BJ (cell line): Measurements from ENCODE around the gene MZB1. TPM values are rescaled to one million over a fixed set of nuclear protein-coding genes. Genes with fewer than 3 reads are reported as not detected.

Source experiments
- CTCF ChIA-PET: fragments of 350-600 bp; formaldehyde crosslinking; extraction: SDS; loops from one replicate; lab custom pipeline; 2021; ENCODE audit warnings: antibody characterized with exemption, inconsistent platforms; lab: Yijun Ruan, JAX
- POLR2A ChIA-PET: fragments of 300-600 bp; sonication (Branson Sonifier 250); formaldehyde crosslinking; extraction: SDS; loops from one replicate; lab custom pipeline; 2021; ENCODE audit warnings: antibody characterized with exemption; lab: Charles Lee
- DNase-seq: peaks from one replicate; pipeline ENCODE4 v3.0.0-alpha.2; 2011; ENCODE audit warnings: low read depth
- H3K27me3 ChIP-seq: 2 replicates; pipeline ENCODE4 v1.6.0; 2011; ENCODE audit warnings: low read length; ENCODE audit not compliant: control insufficient read depth, insufficient read depth
- H3K36me3 ChIP-seq: 2 replicates; pipeline ENCODE4 v1.5.1; 2011; ENCODE audit warnings: low read length; ENCODE audit not compliant: control insufficient read depth, insufficient read depth
- H3K4me3 ChIP-seq: 2 replicates; pipeline ENCODE4 v1.5.1; 2011; ENCODE audit warnings: low read depth, mild to moderate bottlenecking, control low read depth, low read length
- CTCF ChIP-seq: IDR thresholded peaks from 2 replicates; pipeline ENCODE4 v1.5.1; 2011; ENCODE audit warnings: low read depth, mild to moderate bottlenecking, control low read depth, inconsistent platforms, low read length, moderate library complexity; ENCODE audit not compliant: insufficient read depth
- polyA plus RNA-seq: library from polyadenylated mRNA; depleted of rRNA; stranded (reverse); fragments of >200 nt; gene quantifications from 2 replicates; pipeline ENCODE4 v1.2.3, GENCODE V29; 2011

MZB1 gene
- polyA plus RNA-seq, 1 experiment = not detected

GRCh38 chr5:139383993-139384590, 5.6 kb downstream of the MZB1 start:
- ChIA-PET CTCF (no interaction called here), POLR2A (no interaction called here)
- no peaks in the 10 kb centered on the region for H3K36me3 ChIP-seq
- H3K4me3 ChIP-seq = no peak overlapping the region
- TF ChIP-seq CTCF = no peak
- DNase-seq = no peak
- H3K27me3 ChIP-seq = no peaks in the 10 kb centered on the region

GRCh38 chr5:139383275-139383992, 6.3 kb downstream of the MZB1 start, which contains the start of gene SLC23A1:
TSS of gene SLC23A1 (minus strand) at chr5:139383297. CDS start at chr5:139383253, 44 bp downstream.
- Histone ChIP-seq H3K27me3 (no peaks in the 10 kb centered on the region), H3K36me3 (no peaks in the 10 kb centered on the region), H3K4me3 (no peak within 1 kb of the TSS)
- TF ChIP-seq CTCF = no peak
- ChIA-PET POLR2A (no interaction called here), CTCF (interaction anchor here (0.6 kb wide), 1 partner anchor 934 kb away, joined by 3 read pairs; no protein-coding TSS in a partner anchor)
- DNase-seq = no peak

GRCh38 chr5:139382807-139383206, 6.9 kb downstream of the MZB1 start:
- Histone ChIP-seq H3K4me3 (no peak overlapping the region), H3K27me3 (no peaks in the 10 kb centered on the region), H3K36me3 (no peaks in the 10 kb centered on the region)
- POLR2A ChIA-PET = no interaction called here
- CTCF ChIA-PET = no interaction called here
- TF ChIP-seq CTCF = no peak
- DNase-seq = no peak

GRCh38 chr5:139381837-139382761, 7.6 kb downstream of the MZB1 start:
- ChIA-PET CTCF (no interaction called here), POLR2A (no interaction called here)
- no peak for DNase-seq
- H3K36me3 ChIP-seq = no peaks in the 10 kb centered on the region; the same call in 1 of the 2 replicates
- no peak for TF ChIP-seq CTCF
- no peaks in the 10 kb centered on the region for H3K27me3 ChIP-seq
- no peak overlapping the region for H3K4me3 ChIP-seq
